ENCODE results near the gene GDF3.

The GDF3 gene

DNA sequence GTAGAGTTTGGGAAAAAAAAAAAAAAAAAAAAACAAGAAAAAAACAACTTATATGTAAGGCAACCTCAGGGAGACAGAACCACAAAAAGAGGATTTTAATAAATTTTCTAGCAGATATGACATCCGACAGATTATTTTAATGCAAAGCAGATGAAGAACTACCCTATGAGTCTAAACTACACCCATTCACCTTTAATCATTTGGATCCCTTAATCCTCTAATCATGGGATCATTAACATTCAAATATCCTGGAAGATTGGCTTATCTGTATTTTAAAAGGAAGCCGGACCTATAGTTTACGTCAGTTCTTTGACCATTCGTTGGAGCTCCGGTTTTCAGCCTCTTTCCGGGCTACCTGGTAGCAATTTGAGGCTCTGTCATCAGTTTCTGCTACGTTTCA is 15.6 kb upstream of the GDF3 start, which contains the start of gene DPPA3:
DPPA3 (plus strand) TSS at position 301 of the 400 bp plus-strand sequence. CDS start 138 bp downstream, outside the sequence.
- DNase-seq (ENCODE audit: low spot score) (no peak), ATAC-seq (ENCODE audit: low read depth) (no peak)
- TF ChIP-seq, protein P1, sequence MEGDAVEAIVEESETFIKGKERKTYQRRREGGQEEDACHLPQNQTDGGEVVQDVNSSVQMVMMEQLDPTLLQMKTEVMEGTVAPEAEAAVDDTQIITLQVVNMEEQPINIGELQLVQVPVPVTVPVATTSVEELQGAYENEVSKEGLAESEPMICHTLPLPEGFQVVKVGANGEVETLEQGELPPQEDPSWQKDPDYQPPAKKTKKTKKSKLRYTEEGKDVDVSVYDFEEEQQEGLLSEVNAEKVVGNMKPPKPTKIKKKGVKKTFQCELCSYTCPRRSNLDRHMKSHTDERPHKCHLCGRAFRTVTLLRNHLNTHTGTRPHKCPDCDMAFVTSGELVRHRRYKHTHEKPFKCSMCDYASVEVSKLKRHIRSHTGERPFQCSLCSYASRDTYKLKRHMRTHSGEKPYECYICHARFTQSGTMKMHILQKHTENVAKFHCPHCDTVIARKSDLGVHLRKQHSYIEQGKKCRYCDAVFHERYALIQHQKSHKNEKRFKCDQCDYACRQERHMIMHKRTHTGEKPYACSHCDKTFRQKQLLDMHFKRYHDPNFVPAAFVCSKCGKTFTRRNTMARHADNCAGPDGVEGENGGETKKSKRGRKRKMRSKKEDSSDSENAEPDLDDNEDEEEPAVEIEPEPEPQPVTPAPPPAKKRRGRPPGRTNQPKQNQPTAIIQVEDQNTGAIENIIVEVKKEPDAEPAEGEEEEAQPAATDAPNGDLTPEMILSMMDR (IDR thresholded peaks at IDR 0.05; ENCODE audit: poor library complexity, severe bottlenecking) = no peak
- Histone ChIP-seq H3K27me3 (ENCODE audit: insufficient read depth, poor library complexity, severe bottlenecking) (no peaks in the 10 kb centered on the region), H3K36me3 (ENCODE audit: low read depth) (no peaks in the 10 kb centered on the region), H3K4me3 (ENCODE audit: severe bottlenecking) (no peak within 1 kb of the TSS), H3K4me1 (ENCODE audit: insufficient read depth, poor library complexity, severe bottlenecking) (no peaks in the 10 kb centered on the region), H3K9me3 (ENCODE audit: severe bottlenecking) (no peaks in the 10 kb centered on the region), H3K27ac (ENCODE audit: poor library complexity, severe bottlenecking) (no peak within 1 kb of the TSS)

- TF ChIP-seq, protein P1 (IDR thresholded peaks at IDR 0.05; ENCODE audit: poor library complexity, severe bottlenecking) = no peak
- DNase-seq (ENCODE audit: low spot score) (no peak), ATAC-seq (ENCODE audit: low read depth) (no peak)
- Histone ChIP-seq H3K9me3 (ENCODE audit: severe bottlenecking) (no peaks in the 10 kb centered on the region), H3K4me1 (ENCODE audit: insufficient read depth, poor library complexity, severe bottlenecking) (no peaks in the 10 kb centered on the region), H3K36me3 (ENCODE audit: low read depth) (no peaks in the 10 kb centered on the region), H3K4me3 (ENCODE audit: severe bottlenecking) (no peak overlapping the region), H3K27me3 (ENCODE audit: insufficient read depth, poor library complexity, severe bottlenecking) (no peaks in the 10 kb centered on the region), H3K27ac (ENCODE audit: poor library complexity, severe bottlenecking) (no peak overlapping the region)
These were observed 14.5 kb upstream of the GDF3 start for GRCh38 chr12:7709969-7710675.

DNA sequence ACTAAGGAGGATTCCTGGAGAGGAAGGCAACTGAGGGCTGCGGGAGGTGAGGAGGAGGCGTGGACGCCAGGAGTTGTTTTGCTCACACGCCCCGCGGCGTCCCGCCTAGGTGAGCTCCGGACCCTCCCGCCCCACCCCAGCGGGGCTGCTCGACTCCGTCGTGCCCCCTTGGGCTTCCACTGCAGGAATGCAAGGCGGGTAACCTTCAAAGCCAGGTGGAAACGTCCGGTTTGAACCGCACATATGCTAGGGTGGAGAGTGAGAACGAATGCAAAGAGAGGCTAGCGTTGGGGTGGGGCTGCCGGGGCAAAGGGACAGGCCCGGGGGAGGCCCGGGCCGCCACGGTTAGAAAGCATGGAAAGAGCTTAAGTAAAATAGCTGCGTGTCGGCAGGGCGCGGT is 10.3 kb upstream of the GDF3 start:
- H3K4me1 ChIP-seq (ENCODE audit: insufficient read depth, poor library complexity, severe bottlenecking) = no peaks in the 10 kb centered on the region
- ATAC-seq (ENCODE audit: low read depth) = no peak
- H3K36me3 ChIP-seq (ENCODE audit: low read depth) = no peaks in the 10 kb centered on the region
- no peak overlapping the region for H3K4me3 ChIP-seq (ENCODE audit: severe bottlenecking)
- H3K27me3 ChIP-seq (ENCODE audit: insufficient read depth, poor library complexity, severe bottlenecking) = no peaks in the 10 kb centered on the region
- no peak for DNase-seq (ENCODE audit: low spot score)
- TF ChIP-seq, protein P1 (IDR thresholded peaks at IDR 0.05; ENCODE audit: poor library complexity, severe bottlenecking) = no peak
- no peak overlapping the region for H3K27ac ChIP-seq (ENCODE audit: poor library complexity, severe bottlenecking)
- no peaks in the 10 kb centered on the region for H3K9me3 ChIP-seq (ENCODE audit: severe bottlenecking)

- H3K27ac ChIP-seq (ENCODE audit: poor library complexity, severe bottlenecking) = no peak overlapping the region
- no peaks in the 10 kb centered on the region for H3K27me3 ChIP-seq (ENCODE audit: insufficient read depth, poor library complexity, severe bottlenecking)
- H3K4me1 ChIP-seq (ENCODE audit: insufficient read depth, poor library complexity, severe bottlenecking) = no peaks in the 10 kb centered on the region
- H3K36me3 ChIP-seq (ENCODE audit: low read depth) = no peaks in the 10 kb centered on the region
- no peak overlapping the region for H3K4me3 ChIP-seq (ENCODE audit: severe bottlenecking)
- ATAC-seq (ENCODE audit: low read depth) (no peak), DNase-seq (ENCODE audit: low spot score) (no peak)
- TF ChIP-seq, protein P1 (IDR thresholded peaks at IDR 0.05; ENCODE audit: poor library complexity, severe bottlenecking) = no peak
- H3K9me3 ChIP-seq (ENCODE audit: severe bottlenecking) = no peaks in the 10 kb centered on the region
These were observed 376 bp downstream of the GDF3 start for GRCh38 chr12:7695237-7695560.

DNA sequence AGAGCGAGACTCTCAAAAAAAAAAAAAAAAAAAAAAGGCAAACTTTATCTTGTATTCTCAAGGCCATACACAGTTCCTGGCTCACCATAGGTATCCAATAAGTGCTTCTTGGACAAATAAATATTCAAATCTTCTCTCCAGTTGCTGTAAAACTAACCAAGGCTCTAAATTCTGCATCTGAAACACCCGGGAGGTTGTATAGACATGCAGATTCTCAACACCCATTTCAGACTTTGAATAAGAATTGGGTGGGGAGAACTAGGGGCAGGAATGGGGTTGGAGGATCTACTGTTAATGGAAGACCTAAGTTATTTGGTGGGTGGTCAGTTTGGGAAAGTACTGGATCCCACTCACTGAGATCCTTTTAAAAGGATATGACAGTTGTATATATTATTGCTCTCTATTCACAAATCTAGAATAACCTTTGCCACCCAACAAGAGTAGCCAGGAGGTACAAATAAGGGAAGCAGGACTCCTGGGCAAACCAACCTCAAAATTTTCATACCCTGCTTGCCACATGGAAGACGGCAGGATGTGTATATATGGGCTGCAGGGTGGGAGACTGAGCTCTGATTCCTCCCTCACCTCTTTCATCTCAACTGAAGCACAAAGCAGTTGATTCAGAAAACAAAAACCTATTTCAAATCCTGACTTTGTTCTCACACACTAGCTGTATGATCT is 879 bp downstream of the GDF3 start:
- H3K4me3 ChIP-seq (ENCODE audit: severe bottlenecking) = no peak overlapping the region
- H3K27me3 ChIP-seq (ENCODE audit: insufficient read depth, poor library complexity, severe bottlenecking) = no peaks in the 10 kb centered on the region
- ATAC-seq (ENCODE audit: low read depth) (no peak), DNase-seq (ENCODE audit: low spot score) (no peak)
- H3K27ac ChIP-seq (ENCODE audit: poor library complexity, severe bottlenecking) = no peak overlapping the region
- TF ChIP-seq, protein P1 (IDR thresholded peaks at IDR 0.05; ENCODE audit: poor library complexity, severe bottlenecking) = no peak
- no peaks in the 10 kb centered on the region for H3K4me1 ChIP-seq (ENCODE audit: insufficient read depth, poor library complexity, severe bottlenecking)
- H3K9me3 ChIP-seq (ENCODE audit: severe bottlenecking) = no peaks in the 10 kb centered on the region
- no peaks in the 10 kb centered on the region for H3K36me3 ChIP-seq (ENCODE audit: low read depth)
